Tibial nerve (tissue), 4 donors: ENCODE results near the gene ADRB1. TPM values are rescaled to one million over a fixed set of nuclear protein-coding genes. Genes with fewer than 3 reads are reported as not detected.

Experiments
- DNase-seq, 2 donors: peaks; one replicate each; pipeline ENCODE4 v3.0.0-alpha.2; 2019; ENCODE audit warnings: low spot score in 2 of 2
- H3K27ac ChIP-seq, 4 donors: fragments of 200-600 bp; sonication (generic) in 3 of 4; one replicate each; pipeline ENCODE4 v1.5.1; 2017 to 2019; ENCODE audit warnings: mild to moderate bottlenecking in 1 of 4
- H3K27me3 ChIP-seq, 2 donors: fragments of 200-600 bp; sonication (generic) in 1 of 2; one replicate each; pipeline versions ENCODE4 v1.5.1 to v1.6.0; 2017 to 2019
- H3K36me3 ChIP-seq, 3 donors: fragments of 200-600 bp; sonication (generic); one replicate each; pipeline ENCODE4 v1.5.1; 2018 to 2019
- H3K4me1 ChIP-seq, 4 donors: fragments of 200-600 bp; sonication (generic) in 3 of 4; one replicate each; pipeline ENCODE4 v1.5.1; 2017 to 2019
- H3K4me3 ChIP-seq, 4 donors: fragments of 200-600 bp; sonication (generic) in 3 of 4; one replicate each; pipeline ENCODE4 v1.5.1; 2017 to 2019; ENCODE audit warnings: mild to moderate bottlenecking in 1 of 4, moderate library complexity in 1 of 4
- H3K9me3 ChIP-seq, 4 donors: fragments of 200-600 bp; sonication (generic) in 3 of 4; one replicate each; pipeline ENCODE4 v1.5.1; 2017 to 2019
- CTCF ChIP-seq, 5 experiments: fragments of 200-600 bp in 3 of 5; fragments of 450-650 bp in 2 of 5; sonication (generic) in 3 of 5; IDR thresholded peaks; one replicate each; pipeline ENCODE4 v1.5.1; 2016 to 2019; ENCODE audit warnings: antibody characterized with exemption in 5 of 5, mild to moderate bottlenecking in 3 of 5, moderate library complexity in 2 of 5
- EP300 ChIP-seq, 2 donors: sonication (generic); formaldehyde crosslinking; IDR thresholded peaks; one replicate each; pipeline ENCODE4 v1.6.1; 2017; ENCODE audit warnings: antibody characterized with exemption in 2 of 2, mild to moderate bottlenecking in 1 of 2
- POLR2A ChIP-seq, 2 donors: fragments of 450-650 bp; IDR thresholded peaks; one replicate each; pipeline ENCODE4 v1.6.1; 2017; ENCODE audit warnings: antibody characterized with exemption in 2 of 2, mild to moderate bottlenecking in 2 of 2, moderate library complexity in 2 of 2
- WGBS, 2 donors: methylation state at CpG; one replicate each; pipeline ENCODE4 v1.1.5; 2018; 5-methylcytosine and 5-hydroxymethylcytosine counted together
- total RNA-seq, 4 donors: library from RNA; depleted of rRNA; stranded (reverse); fragments of >200 nt; gene quantifications; one replicate each; pipeline ENCODE4 v1.1.0, GENCODE V29; 2016

Gene ADRB1
- total RNA-seq, 4 donors from 2014 or later: 0.30 to 1.4 (median 1.1) TPM

DNA sequence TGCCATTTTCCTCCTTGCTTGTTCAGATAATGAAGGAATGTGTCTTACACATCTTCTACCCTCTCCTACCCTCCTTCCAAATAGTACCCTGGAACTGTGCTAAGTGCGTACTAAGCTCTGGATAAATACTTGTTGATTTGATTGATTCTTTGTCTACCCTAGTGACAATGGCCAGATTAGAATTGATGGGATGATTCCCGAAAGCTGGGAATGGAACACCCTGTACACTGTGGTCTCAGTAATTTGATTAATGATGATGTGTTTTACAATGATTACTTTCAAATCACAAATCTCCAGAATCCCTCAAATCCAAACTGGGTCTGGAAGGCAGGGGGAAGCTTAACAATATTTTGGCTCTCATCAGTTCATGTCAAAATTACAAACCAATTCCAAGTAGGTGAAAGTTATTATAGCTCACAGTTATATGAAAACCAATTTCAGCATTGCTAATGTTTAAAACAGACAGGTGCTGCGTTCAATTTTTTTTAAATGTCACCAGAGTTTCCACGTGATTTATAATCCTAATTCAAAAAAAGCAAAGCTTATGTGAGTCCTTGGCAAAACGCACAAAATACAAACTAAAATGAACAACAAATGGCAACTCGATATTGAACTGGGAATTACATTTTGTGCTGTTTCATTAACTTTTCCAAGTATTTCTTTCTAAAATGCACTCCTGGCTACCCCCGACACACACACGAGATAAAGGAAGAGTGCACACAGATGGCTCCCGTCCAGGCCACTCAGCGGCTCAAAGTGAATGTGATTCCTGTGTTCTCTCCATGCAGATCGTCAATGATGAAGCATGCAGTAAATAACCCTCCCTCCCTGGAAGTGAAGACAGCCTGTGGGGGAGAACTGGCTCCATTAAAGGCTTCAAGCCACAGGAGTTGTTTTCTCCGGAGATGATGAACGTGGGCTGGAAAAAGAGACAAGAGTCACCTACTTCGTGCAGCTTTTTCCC, 21.7 kb upstream of the ADRB1 start:
- no peak overlapping the region for H3K27ac ChIP-seq
- no peaks in the 10 kb centered on the region for H3K27me3 ChIP-seq
- no peak overlapping the region for H3K4me3 ChIP-seq
- H3K4me1 ChIP-seq: peaks cover 0 to 34% (median 0%) of the 10 kb centered on the region in 4 donors
- DNase-seq: no peak
- no peaks in the 10 kb centered on the region for H3K36me3 ChIP-seq
- WGBS, 2 donors: 50 to 51% methylated on average over 14 of the region's 14 CpGs
- TF ChIP-seq POLR2A (IDR thresholded peaks at IDR 0.05) (no peak), CTCF (IDR thresholded peaks at IDR 0.05) (no peak), EP300 (IDR thresholded peaks at IDR 0.05) (no peak)
- no peaks in the 10 kb centered on the region for H3K9me3 ChIP-seq

GRCh38 chr10:114022766-114023597, 20.7 kb upstream of the ADRB1 start:
- Histone ChIP-seq H3K27ac (no peak overlapping the region), H3K4me3 (no peak overlapping the region), H3K4me1 (peaks cover 0 to 34% (median 0%) of the 10 kb centered on the region in 4 donors), H3K27me3 (no peaks in the 10 kb centered on the region), H3K36me3 (no peaks in the 10 kb centered on the region), H3K9me3 (no peaks in the 10 kb centered on the region)
- WGBS, 2 donors: 37 to 46% methylated on average over 7 of the region's 7 CpGs
- no peak for DNase-seq
- no peak for TF ChIP-seq CTCF (IDR thresholded peaks at IDR 0.05)
- no peak for TF ChIP-seq EP300 (IDR thresholded peaks at IDR 0.05)
- no peak for TF ChIP-seq POLR2A (IDR thresholded peaks at IDR 0.05)

GRCh38 chr10:114024876-114025610, 18.6 kb upstream of the ADRB1 start:
- WGBS, 2 donors: 79 to 80% methylated on average over 12 of the region's 12 CpGs
- Histone ChIP-seq H3K9me3 (no peaks in the 10 kb centered on the region), H3K27ac (no peak overlapping the region), H3K4me1 (peaks cover 0 to 34% (median 0%) of the 10 kb centered on the region in 4 donors), H3K27me3 (no peaks in the 10 kb centered on the region), H3K4me3 (no peak overlapping the region), H3K36me3 (no peaks in the 10 kb centered on the region)
- peak in 1 of 2 donors; percentile 23 for DNase-seq
- TF ChIP-seq EP300 (IDR thresholded peaks at IDR 0.05) (peak in 1 of 2 donors; percentile 46), CTCF (IDR thresholded peaks at IDR 0.05) (no peak)

GRCh38 chr10:114025611-114026130, 18.0 kb upstream of the ADRB1 start:
- Histone ChIP-seq H3K4me1 (peaks cover 0 to 34% (median 0%) of the 10 kb centered on the region in 4 donors), H3K27me3 (no peaks in the 10 kb centered on the region), H3K36me3 (no peaks in the 10 kb centered on the region), H3K4me3 (no peak overlapping the region), H3K27ac (no peak overlapping the region), H3K9me3 (no peaks in the 10 kb centered on the region)
- TF ChIP-seq POLR2A (IDR thresholded peaks at IDR 0.05) (no peak), CTCF (IDR thresholded peaks at IDR 0.05) (no peak), EP300 (IDR thresholded peaks at IDR 0.05) (no peak)
- WGBS, 2 donors: 87 to 92% methylated on average over 12 of the region's 12 CpGs
- no peak for DNase-seq
